SU-DHL-6 (cell line): ENCODE data around the gene PDCD4.

Experiments used
- H2AFZ ChIP-seq: fragments of 200-600 bp; sonication (generic); 2 replicates; pipeline ENCODE4 v1.6.1; 2014; ENCODE audit warnings: low read depth, mild to moderate bottlenecking, moderate library complexity, mixed read lengths, antibody characterized with exemption, low read length; ENCODE audit not compliant: severe bottlenecking
- H3F3A ChIP-seq: fragments of 200-600 bp; shearing (Covaris generic); 2 replicates; pipeline ENCODE4 v1.6.0; 2016; ENCODE audit warnings: antibody characterized with exemption, mild to moderate bottlenecking; ENCODE audit not compliant: insufficient read depth
- H3K27ac ChIP-seq: fragments of 200-600 bp; sonication (generic); 2 replicates; pipeline ENCODE4 v1.5.1; 2016; ENCODE audit warnings: low read depth, mild to moderate bottlenecking, low read length, moderate library complexity, mixed read lengths
- H3K27me3 ChIP-seq: fragments of 200-600 bp; sonication (generic), shearing (Covaris generic); 2 replicates; pipeline ENCODE4 v1.6.0; 2014; ENCODE audit warnings: mild to moderate bottlenecking, low read length
- H3K36me3 ChIP-seq: fragments of 200-600 bp; sonication (generic); 2 replicates; pipeline ENCODE4 v1.6.1; 2014; ENCODE audit warnings: mild to moderate bottlenecking, low read length, mixed read lengths
- H3K4me2 ChIP-seq: fragments of 300-600, 200-600 bp; shearing (Covaris generic), sonication (generic); 2 replicates; pipeline ENCODE4 v1.6.0; 2014; ENCODE audit warnings: low read length, low read depth, mild to moderate bottlenecking; ENCODE audit not compliant: poor library complexity, severe bottlenecking
- H3K4me3 ChIP-seq: fragments of 200-600 bp; sonication (generic); 2 replicates; pipeline ENCODE4 v1.5.1; 2014; ENCODE audit warnings: antibody characterized with exemption, low read length, mild to moderate bottlenecking, mixed read lengths; ENCODE audit not compliant: insufficient read depth, poor library complexity, severe bottlenecking
- H3K79me2 ChIP-seq: fragments of 200-600 bp; sonication (generic); 2 replicates; pipeline ENCODE4 v1.6.1; 2014; ENCODE audit warnings: mild to moderate bottlenecking, low read length, moderate library complexity; ENCODE audit not compliant: insufficient read depth
- H3K9ac ChIP-seq: fragments of 200-600 bp; sonication (generic); 2 replicates; pipeline ENCODE4 v1.7.0; 2014; ENCODE audit warnings: mild to moderate bottlenecking, low read length
- H3K9me2 ChIP-seq: fragments of 200-600 bp; sonication (generic); replicated peaks from 2 replicates; pipeline ENCODE4 v1.6.1; 2014; ENCODE audit warnings: low read length; ENCODE audit not compliant: insufficient read depth
- H3K9me3 ChIP-seq: fragments of 200-600 bp; sonication (generic); 2 replicates; pipeline ENCODE4 v1.6.1; 2014; ENCODE audit warnings: low read length, mixed read lengths; ENCODE audit not compliant: insufficient read depth
- H4K20me1 ChIP-seq: fragments of 200-600 bp; sonication (generic); 2 replicates; pipeline ENCODE4 v1.6.1; 2014; ENCODE audit warnings: low read depth, mild to moderate bottlenecking, antibody characterized with exemption, low read length, moderate library complexity, mixed read lengths
- EZH2phosphoT487 ChIP-seq: fragments of 200-600 bp; sonication (generic), shearing (Covaris generic); conservative IDR thresholded peaks from 2 replicates; pipeline ENCODE4 v1.6.1; 2018; ENCODE audit warnings: mild to moderate bottlenecking, antibody characterized with exemption, low read length, moderate library complexity, mixed read lengths
- TF ChIP-seq, protein P1 (sequence below): fragments of 200-600 bp; sonication (generic); IDR thresholded peaks from one replicate; pipeline ENCODE4 v1.5.1; 2017; ENCODE audit warnings: antibody characterized with exemption, mild to moderate bottlenecking, low read length, moderate library complexity; ENCODE audit not compliant: insufficient read depth, poor library complexity, severe bottlenecking

Gene PDCD4

DNA sequence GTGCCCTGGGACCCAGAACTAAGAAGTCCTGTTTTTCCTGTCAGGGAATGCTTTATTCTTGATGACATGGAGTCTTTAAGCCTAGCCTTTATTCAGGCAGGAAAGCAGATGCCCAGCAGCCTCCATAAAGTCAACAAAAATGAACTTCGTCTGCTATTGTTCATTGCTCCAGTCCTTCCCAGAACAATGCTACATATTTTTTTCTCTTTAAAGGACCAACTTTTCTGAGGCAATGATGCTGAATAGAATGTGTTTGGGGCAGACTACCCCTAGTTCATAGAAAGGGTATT is 47.6 kb upstream of the PDCD4 start:
- H3K79me2 ChIP-seq: no peaks in the 10 kb centered on the region
- H3K27me3 ChIP-seq: no peaks in the 10 kb centered on the region
- H3K4me2 ChIP-seq: no peak overlapping the region

GRCh38 chr10:110824660-110825059 is 47.1 kb upstream of the PDCD4 start:
- Histone ChIP-seq H2AFZ (no peak overlapping the region), H3K36me3 (no peaks in the 10 kb centered on the region), H3K9me2 (no peaks in the 10 kb centered on the region), H3K27me3 (no peaks in the 10 kb centered on the region), H4K20me1 (no peaks in the 10 kb centered on the region), H3K9ac (no peak overlapping the region), H3K79me2 (no peaks in the 10 kb centered on the region), H3K27ac (no peak overlapping the region), H3K4me2 (no peak overlapping the region), H3F3A (no peaks in the 10 kb centered on the region), H3K9me3 (no peaks in the 10 kb centered on the region), H3K4me3 (no peak overlapping the region)
- no peak for TF ChIP-seq EZH2phosphoT487
- TF ChIP-seq, protein P1, sequence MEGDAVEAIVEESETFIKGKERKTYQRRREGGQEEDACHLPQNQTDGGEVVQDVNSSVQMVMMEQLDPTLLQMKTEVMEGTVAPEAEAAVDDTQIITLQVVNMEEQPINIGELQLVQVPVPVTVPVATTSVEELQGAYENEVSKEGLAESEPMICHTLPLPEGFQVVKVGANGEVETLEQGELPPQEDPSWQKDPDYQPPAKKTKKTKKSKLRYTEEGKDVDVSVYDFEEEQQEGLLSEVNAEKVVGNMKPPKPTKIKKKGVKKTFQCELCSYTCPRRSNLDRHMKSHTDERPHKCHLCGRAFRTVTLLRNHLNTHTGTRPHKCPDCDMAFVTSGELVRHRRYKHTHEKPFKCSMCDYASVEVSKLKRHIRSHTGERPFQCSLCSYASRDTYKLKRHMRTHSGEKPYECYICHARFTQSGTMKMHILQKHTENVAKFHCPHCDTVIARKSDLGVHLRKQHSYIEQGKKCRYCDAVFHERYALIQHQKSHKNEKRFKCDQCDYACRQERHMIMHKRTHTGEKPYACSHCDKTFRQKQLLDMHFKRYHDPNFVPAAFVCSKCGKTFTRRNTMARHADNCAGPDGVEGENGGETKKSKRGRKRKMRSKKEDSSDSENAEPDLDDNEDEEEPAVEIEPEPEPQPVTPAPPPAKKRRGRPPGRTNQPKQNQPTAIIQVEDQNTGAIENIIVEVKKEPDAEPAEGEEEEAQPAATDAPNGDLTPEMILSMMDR: no peak

More for the DNA sequence above, 47.6 kb upstream of the PDCD4 start:
- no peak for TF ChIP-seq EZH2phosphoT487
- TF ChIP-seq, protein P1: no peak
- Histone ChIP-seq H3F3A (no peaks in the 10 kb centered on the region), H3K9me2 (no peaks in the 10 kb centered on the region), H3K36me3 (no peaks in the 10 kb centered on the region), H3K27ac (no peak overlapping the region), H2AFZ (no peak overlapping the region), H3K9ac (no peak overlapping the region), H3K9me3 (no peaks in the 10 kb centered on the region), H4K20me1 (no peaks in the 10 kb centered on the region), H3K4me3 (no peak overlapping the region)

- Histone ChIP-seq H3K9me3 (no peaks in the 10 kb centered on the region), H3K27ac (no peak overlapping the region)
- TF ChIP-seq EZH2phosphoT487: no peak
- TF ChIP-seq, protein P1: no peak
Observed at GRCh38 chr10:110825508-110825907, 46.2 kb upstream of the PDCD4 start.

GRCh38 chr10:110827410-110827809 is 44.3 kb upstream of the PDCD4 start:
- H3K9me2 ChIP-seq: no peaks in the 10 kb centered on the region
- no peak overlapping the region for H2AFZ ChIP-seq
- H4K20me1 ChIP-seq: no peaks in the 10 kb centered on the region
- H3K36me3 ChIP-seq: no peaks in the 10 kb centered on the region
- no peaks in the 10 kb centered on the region for H3F3A ChIP-seq
- H3K4me2 ChIP-seq: no peak overlapping the region
- H3K9me3 ChIP-seq: no peaks in the 10 kb centered on the region
- TF ChIP-seq, protein P1: no peak
- no peak for TF ChIP-seq EZH2phosphoT487
- H3K4me3 ChIP-seq: no peak overlapping the region
- H3K9ac ChIP-seq: no peak overlapping the region
- H3K79me2 ChIP-seq: no peaks in the 10 kb centered on the region
- no peaks in the 10 kb centered on the region for H3K27me3 ChIP-seq
- no peak overlapping the region for H3K27ac ChIP-seq

More at GRCh38 chr10:110825508-110825907, 46.2 kb upstream of the PDCD4 start:
- no peak overlapping the region for H3K4me3 ChIP-seq
- H3K79me2 ChIP-seq: no peaks in the 10 kb centered on the region
- no peaks in the 10 kb centered on the region for H3K36me3 ChIP-seq
- H4K20me1 ChIP-seq: no peaks in the 10 kb centered on the region
- no peak overlapping the region for H3K9ac ChIP-seq
- no peaks in the 10 kb centered on the region for H3F3A ChIP-seq
- no peaks in the 10 kb centered on the region for H3K9me2 ChIP-seq
- no peak overlapping the region for H3K4me2 ChIP-seq
- no peaks in the 10 kb centered on the region for H3K27me3 ChIP-seq
- H2AFZ ChIP-seq: no peak overlapping the region
